Progenitor cell of endocrine pancreas (in vitro differentiated cells): ENCODE data around the gene TRIM62. TPM values are rescaled to one million over a fixed set of nuclear protein-coding genes. Genes with fewer than 3 reads are reported as not detected.

Experiments used
- DNase-seq: peaks from one replicate; pipeline ENCODE4 v3.0.0; 2021; ENCODE audit warnings: low spot score; ENCODE audit not compliant: unreplicated experiment
- H3K27ac Mint-ChIP-seq: 2 replicates; pipeline ENCODE4 v1.8.0; 2021; ENCODE audit warnings: mild to moderate bottlenecking, moderate library complexity, mixed read lengths
- H3K27me3 Mint-ChIP-seq: 2 replicates; pipeline ENCODE4 v1.8.0; 2021; ENCODE audit warnings: mixed read lengths
- H3K36me3 Mint-ChIP-seq: 2 replicates; pipeline ENCODE4 v1.8.0; 2022; ENCODE audit warnings: mixed read lengths; ENCODE audit not compliant: insufficient read depth
- H3K4me1 Mint-ChIP-seq: 2 replicates; pipeline ENCODE4 v1.8.0; 2021; ENCODE audit warnings: low read depth, mixed read lengths
- H3K4me3 Mint-ChIP-seq: 2 replicates; pipeline ENCODE4 v1.8.0; 2021; ENCODE audit warnings: low read depth, mild to moderate bottlenecking, moderate library complexity, mixed read lengths
- H3K9me3 Mint-ChIP-seq: 2 replicates; pipeline ENCODE4 v1.8.0; 2021; ENCODE audit warnings: low read depth, mixed read lengths
- total RNA-seq: library from RNA; stranded (reverse); gene quantifications from 2 replicates; pipeline ENCODE4 v1.2.1, GENCODE V29; 2021
- TF ChIP-seq, protein P1 (sequence below): fragments of 200-600 bp; sonication (generic); IDR thresholded peaks from one replicate; pipeline ENCODE4 v1.5.0; 2021; ENCODE audit warnings: antibody characterized with exemption, mild to moderate bottlenecking; ENCODE audit not compliant: unreplicated experiment

Gene TRIM62
- total RNA-seq, 1 donor from 2014 or later = 7.4 TPM

DNA sequence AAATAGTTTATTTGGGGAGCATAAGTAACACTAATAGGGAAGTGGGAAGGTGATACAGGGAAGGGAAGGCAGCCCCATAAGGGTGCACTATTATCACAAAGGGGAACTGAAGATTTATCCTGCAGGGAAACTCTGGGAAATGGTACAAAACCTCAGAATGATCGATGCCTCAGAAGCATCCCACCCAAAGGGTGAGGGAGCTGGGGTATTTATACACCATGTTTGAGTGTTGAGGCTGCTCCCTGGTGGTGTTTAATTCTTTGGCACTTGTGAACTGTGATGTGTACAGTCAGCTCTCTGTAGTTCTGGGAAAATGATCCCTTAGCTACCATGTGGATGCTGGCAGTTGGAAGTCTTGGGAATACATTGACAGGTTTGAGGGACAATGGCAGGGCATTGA is 5.1 kb upstream of the TRIM62 start:
- peaks cover 30% of the 10 kb centered on the region for H3K27me3 Mint-ChIP-seq
- no peaks in the 10 kb centered on the region for H3K36me3 Mint-ChIP-seq
- no peak overlapping the region for H3K4me3 Mint-ChIP-seq
- peaks cover 7% of the 10 kb centered on the region for H3K4me1 Mint-ChIP-seq
- no peaks in the 10 kb centered on the region for H3K9me3 Mint-ChIP-seq
- TF ChIP-seq, protein P1, sequence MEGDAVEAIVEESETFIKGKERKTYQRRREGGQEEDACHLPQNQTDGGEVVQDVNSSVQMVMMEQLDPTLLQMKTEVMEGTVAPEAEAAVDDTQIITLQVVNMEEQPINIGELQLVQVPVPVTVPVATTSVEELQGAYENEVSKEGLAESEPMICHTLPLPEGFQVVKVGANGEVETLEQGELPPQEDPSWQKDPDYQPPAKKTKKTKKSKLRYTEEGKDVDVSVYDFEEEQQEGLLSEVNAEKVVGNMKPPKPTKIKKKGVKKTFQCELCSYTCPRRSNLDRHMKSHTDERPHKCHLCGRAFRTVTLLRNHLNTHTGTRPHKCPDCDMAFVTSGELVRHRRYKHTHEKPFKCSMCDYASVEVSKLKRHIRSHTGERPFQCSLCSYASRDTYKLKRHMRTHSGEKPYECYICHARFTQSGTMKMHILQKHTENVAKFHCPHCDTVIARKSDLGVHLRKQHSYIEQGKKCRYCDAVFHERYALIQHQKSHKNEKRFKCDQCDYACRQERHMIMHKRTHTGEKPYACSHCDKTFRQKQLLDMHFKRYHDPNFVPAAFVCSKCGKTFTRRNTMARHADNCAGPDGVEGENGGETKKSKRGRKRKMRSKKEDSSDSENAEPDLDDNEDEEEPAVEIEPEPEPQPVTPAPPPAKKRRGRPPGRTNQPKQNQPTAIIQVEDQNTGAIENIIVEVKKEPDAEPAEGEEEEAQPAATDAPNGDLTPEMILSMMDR = no peak
- no peak overlapping the region for H3K27ac Mint-ChIP-seq
- DNase-seq = no peak

DNA sequence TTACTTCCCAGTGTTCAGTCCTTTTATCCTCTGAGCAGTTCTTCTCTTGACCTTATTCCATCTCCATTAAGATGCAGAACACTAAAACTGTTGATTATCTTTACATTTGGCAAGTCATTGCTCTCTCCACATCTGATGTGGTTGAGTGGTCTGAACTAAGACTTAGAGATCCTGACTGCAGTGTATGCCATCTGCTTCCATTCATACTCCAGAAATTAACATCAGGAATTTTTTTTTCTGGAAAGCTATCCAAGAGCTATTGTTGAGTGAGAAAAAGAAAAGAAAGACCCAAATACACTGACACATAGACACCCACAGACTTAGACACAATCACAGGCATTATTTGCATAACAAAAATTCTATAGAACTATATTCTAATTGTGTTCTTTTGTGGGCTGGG is 3.7 kb upstream of the TRIM62 start:
- H3K4me1 Mint-ChIP-seq = peaks cover 7% of the 10 kb centered on the region
- no peaks in the 10 kb centered on the region for H3K9me3 Mint-ChIP-seq
- H3K27me3 Mint-ChIP-seq = peaks cover 18% of the 10 kb centered on the region
- DNase-seq = no peak
- no peak overlapping the region for H3K27ac Mint-ChIP-seq
- no peak overlapping the region for H3K4me3 Mint-ChIP-seq
- TF ChIP-seq, protein P1 = no peak
- no peaks in the 10 kb centered on the region for H3K36me3 Mint-ChIP-seq

DNA sequence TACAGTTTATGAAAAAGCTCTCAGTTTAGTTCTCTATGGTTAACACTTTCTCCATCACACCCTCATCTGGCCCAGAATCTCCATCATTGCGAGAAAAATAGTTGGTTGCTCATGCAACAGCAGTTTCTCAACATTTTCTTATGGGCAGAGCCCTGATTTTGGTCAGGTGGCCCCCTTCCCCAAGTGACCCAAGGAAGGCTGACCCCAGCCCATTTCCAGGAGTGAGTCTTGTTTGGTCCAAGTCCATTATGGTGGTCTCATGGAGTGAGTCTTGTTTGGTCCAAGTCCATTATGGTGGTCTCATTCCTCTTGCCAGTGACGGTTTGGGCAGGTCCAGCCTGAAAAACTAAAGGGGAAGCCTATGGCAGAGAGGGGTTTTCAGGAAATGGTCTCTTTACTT is 1.5 kb upstream of the TRIM62 start:
- H3K9me3 Mint-ChIP-seq = no peaks in the 10 kb centered on the region

DNA sequence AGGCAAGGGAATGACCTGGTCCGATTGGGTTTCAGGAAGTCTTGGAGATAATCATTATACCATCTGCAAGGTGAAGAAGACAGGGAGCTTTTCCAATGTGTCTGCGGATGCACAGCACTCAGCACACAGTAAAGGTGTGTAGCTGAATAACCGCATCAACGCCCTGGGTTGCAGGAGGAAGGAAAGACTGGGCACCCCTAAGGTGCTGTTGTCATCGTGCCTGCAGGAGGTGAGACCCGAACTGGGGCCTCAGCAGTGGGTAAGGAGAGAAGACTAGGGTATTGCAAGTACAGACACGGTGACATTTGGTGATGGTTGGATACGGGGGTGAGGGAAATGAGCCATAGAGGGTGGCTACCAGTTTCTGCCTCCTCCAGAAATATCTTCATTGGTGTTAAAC is 1.1 kb upstream of the TRIM62 start:
- H3K27ac Mint-ChIP-seq = peak overlapping the region; percentile 53
- H3K4me1 Mint-ChIP-seq = peaks cover 9% of the 10 kb centered on the region
- no peak for DNase-seq
- no peaks in the 10 kb centered on the region for H3K36me3 Mint-ChIP-seq
- H3K9me3 Mint-ChIP-seq = no peaks in the 10 kb centered on the region
- H3K27me3 Mint-ChIP-seq = peaks cover 24% of the 10 kb centered on the region
- TF ChIP-seq, protein P1 = no peak
- H3K4me3 Mint-ChIP-seq = peak overlapping the region; percentile 80

More for the DNA sequence above, 1.5 kb upstream of the TRIM62 start:
- TF ChIP-seq, protein P1 = no peak
- Mint-ChIP-seq H3K36me3 (no peaks in the 10 kb centered on the region), H3K27ac (no peak overlapping the region), H3K4me3 (no peak overlapping the region), H3K27me3 (peaks cover 24% of the 10 kb centered on the region), H3K4me1 (peaks cover 9% of the 10 kb centered on the region)
- DNase-seq = no peak

DNA sequence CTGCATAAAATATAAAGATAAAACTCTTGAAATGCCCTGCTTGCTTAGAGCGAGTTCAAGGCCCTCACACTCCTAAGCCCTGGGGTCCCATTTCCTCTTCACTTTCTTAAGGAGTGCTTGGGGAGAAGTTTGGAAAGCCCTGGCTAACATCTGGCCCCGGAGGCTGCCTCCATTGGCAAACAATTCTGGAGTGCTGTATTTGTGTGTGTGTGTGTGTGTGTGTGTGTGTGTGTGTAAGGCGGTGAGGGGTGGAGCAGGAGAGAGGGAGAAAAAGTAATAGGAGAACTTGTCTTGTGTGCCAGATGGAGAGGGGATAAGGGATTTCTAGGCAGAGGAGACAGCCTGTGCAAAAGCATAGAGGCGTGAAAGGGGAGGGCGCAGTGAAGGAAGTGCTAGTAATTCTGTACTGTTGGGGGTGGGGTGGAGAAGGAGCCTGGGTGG is 578 bp upstream of the TRIM62 start:
- H3K9me3 Mint-ChIP-seq = no peaks in the 10 kb centered on the region
- peak overlapping the region; percentile 53 for H3K27ac Mint-ChIP-seq
- DNase-seq = no peak
- peaks cover 9% of the 10 kb centered on the region for H3K4me1 Mint-ChIP-seq
- peak overlapping the region; percentile 80 for H3K4me3 Mint-ChIP-seq
- H3K36me3 Mint-ChIP-seq = no peaks in the 10 kb centered on the region
- TF ChIP-seq, protein P1 = no peak
- peaks cover 24% of the 10 kb centered on the region for H3K27me3 Mint-ChIP-seq
